ENCODE data around the gene LKAAEAR1. TPM values are rescaled to one million over a fixed set of nuclear protein-coding genes. Genes with fewer than 3 reads are reported as not detected.
"Not testable (repeated sequence)": the region's sequence is repeated elsewhere in the genome, so short reads cannot be mapped to it uniquely, and the experiment has no call there.

Gene LKAAEAR1
- total and polyA plus RNA-seq, 2 donors from 2014 or later, result 0.31 TPM; not detected in 1

DNA sequence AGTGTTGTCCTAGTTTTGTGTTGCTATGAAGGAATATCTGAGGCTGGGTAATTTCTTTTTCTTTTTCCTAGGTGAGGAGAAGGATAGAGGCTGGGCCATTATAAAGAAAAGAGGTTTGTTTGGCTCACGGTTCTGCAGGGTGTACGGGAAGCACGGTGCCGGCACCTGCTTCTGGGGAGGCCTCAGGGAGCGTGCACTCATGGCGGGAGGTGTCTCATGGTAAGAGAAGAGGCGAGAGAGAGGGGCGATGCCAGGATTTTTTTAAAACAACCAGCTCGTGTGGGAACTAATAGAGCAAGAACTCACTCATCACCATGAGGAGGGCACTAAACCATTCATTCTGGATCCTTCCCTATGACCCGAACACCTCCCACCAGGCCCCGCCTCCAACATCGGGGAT lies 37.4 kb upstream of the LKAAEAR1 start:
- FAIRE-seq (no peak), DNase-seq (peak in 1 of 5 donors; percentile 38)
- H3K9ac ChIP-seq (ENCODE audit: low read length in 3 of 3), result no peak overlapping the region
- peaks cover 0 to 6% (median 0%) of the 10 kb centered on the region in 3 donors for H3K4me1 ChIP-seq (ENCODE audit: control insufficient read depth in 2 of 3, insufficient read depth in 2 of 3, low read depth in 1 of 3, low read length in 3 of 3)
- no peak overlapping the region for H3K4me3 ChIP-seq (ENCODE audit: low read length in 3 of 3)
- H3K27me3 ChIP-seq (ENCODE audit: control insufficient read depth, insufficient read depth, low read length), result no peaks in the 10 kb centered on the region
- TF ChIP-seq, protein P1, sequence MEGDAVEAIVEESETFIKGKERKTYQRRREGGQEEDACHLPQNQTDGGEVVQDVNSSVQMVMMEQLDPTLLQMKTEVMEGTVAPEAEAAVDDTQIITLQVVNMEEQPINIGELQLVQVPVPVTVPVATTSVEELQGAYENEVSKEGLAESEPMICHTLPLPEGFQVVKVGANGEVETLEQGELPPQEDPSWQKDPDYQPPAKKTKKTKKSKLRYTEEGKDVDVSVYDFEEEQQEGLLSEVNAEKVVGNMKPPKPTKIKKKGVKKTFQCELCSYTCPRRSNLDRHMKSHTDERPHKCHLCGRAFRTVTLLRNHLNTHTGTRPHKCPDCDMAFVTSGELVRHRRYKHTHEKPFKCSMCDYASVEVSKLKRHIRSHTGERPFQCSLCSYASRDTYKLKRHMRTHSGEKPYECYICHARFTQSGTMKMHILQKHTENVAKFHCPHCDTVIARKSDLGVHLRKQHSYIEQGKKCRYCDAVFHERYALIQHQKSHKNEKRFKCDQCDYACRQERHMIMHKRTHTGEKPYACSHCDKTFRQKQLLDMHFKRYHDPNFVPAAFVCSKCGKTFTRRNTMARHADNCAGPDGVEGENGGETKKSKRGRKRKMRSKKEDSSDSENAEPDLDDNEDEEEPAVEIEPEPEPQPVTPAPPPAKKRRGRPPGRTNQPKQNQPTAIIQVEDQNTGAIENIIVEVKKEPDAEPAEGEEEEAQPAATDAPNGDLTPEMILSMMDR (IDR thresholded peaks at IDR 0.05; ENCODE audit: borderline replicate concordance, extremely low read depth, insufficient read depth), result no peak
- intact Hi-C loops (cut with DNase I), result no loop called here
- H3K36me3 ChIP-seq (ENCODE audit: control insufficient read depth in 2 of 3, insufficient read depth in 3 of 3, low read length in 3 of 3), result no peaks in the 10 kb centered on the region
- H3K27ac ChIP-seq (ENCODE audit: low read depth in 2 of 2, low read length in 2 of 2), result no peak overlapping the region
- no peaks in the 10 kb centered on the region for H3K9me3 ChIP-seq (ENCODE audit: control insufficient read depth in 2 of 3, insufficient read depth in 1 of 3, low read length in 3 of 3)

DNA sequence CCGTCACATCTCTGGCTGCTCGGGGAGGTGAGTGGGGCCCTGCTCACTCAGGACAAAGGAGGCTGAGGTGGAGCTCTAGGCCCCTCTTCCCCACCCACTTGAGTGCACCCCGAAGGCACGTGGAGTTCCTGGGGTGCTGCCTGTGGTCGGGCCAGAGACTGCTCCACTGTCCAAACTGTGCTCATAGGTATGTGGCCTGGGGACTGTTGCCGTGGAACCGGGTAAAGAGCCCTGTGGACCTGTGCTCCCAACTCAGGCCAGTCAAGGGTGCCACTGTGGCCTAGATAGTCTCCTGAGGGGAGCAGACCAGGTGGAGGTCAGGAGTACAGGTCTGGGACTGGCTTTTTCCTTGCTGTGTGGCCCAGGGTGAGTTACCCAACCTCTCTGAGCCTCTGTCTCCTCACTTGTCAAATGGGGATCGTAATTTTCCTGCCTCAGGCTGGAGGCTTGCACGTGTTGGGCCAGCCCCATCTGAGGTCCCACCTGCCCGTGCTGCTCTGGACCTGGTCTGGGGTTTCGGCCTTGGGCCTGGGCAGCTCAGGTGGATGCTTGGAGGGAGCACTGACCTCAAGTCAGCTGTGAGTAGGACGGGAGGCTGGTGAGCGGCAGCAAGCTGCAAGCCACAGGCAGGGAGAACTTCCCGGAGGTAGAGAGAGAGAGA lies 35.6 kb upstream of the LKAAEAR1 start:
- TF ChIP-seq, protein P1 (IDR thresholded peaks at IDR 0.05; ENCODE audit: borderline replicate concordance, extremely low read depth, insufficient read depth), result no peak
- FAIRE-seq (no peak), DNase-seq (peak in 1 of 5 donors; percentile 59)
- H3K36me3 ChIP-seq (ENCODE audit: control insufficient read depth in 2 of 3, insufficient read depth in 3 of 3, low read length in 3 of 3), result no peaks in the 10 kb centered on the region
- H3K9me3 ChIP-seq (ENCODE audit: control insufficient read depth in 2 of 3, insufficient read depth in 1 of 3, low read length in 3 of 3), result no peaks in the 10 kb centered on the region
- peaks cover 0 to 6% (median 0%) of the 10 kb centered on the region in 3 donors for H3K4me1 ChIP-seq (ENCODE audit: control insufficient read depth in 2 of 3, insufficient read depth in 2 of 3, low read depth in 1 of 3, low read length in 3 of 3)
- H3K9ac ChIP-seq (ENCODE audit: low read length in 3 of 3), result no peak overlapping the region
- intact Hi-C loops (cut with DNase I), result no loop called here
- H3K27me3 ChIP-seq (ENCODE audit: control insufficient read depth, insufficient read depth, low read length), result no peaks in the 10 kb centered on the region
- no peak overlapping the region for H3K4me3 ChIP-seq (ENCODE audit: low read length in 3 of 3)
- H3K27ac ChIP-seq (ENCODE audit: low read depth in 2 of 2, low read length in 2 of 2), result no peak overlapping the region

DNA sequence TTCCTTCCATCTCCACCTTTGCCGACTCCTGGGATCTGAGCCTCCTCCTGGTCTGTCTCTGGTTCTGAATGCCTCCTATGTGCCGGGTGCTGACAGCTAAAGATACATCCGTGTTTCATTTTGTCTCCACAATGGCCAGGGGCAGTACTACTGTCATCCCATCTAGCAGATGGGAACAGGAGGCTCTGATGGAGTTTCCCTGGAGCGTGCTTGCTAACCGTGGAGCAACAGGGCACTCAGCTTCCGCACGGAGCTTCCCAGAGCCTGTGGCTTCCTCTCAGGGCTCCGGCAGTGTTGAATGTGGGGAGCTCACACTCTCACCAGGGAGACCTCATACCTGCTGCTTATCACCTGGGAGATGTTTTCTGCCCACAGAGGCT lies 35.1 kb upstream of the LKAAEAR1 start:
- Histone ChIP-seq H3K4me3 (ENCODE audit: low read length in 3 of 3) (no peak overlapping the region), H3K27me3 (ENCODE audit: control insufficient read depth, insufficient read depth, low read length) (no peaks in the 10 kb centered on the region), H3K27ac (ENCODE audit: low read depth in 2 of 2, low read length in 2 of 2) (no peak overlapping the region), H3K4me1 (ENCODE audit: control insufficient read depth in 2 of 3, insufficient read depth in 2 of 3, low read depth in 1 of 3, low read length in 3 of 3) (peaks cover 0 to 6% (median 0%) of the 10 kb centered on the region in 3 donors), H3K9ac (ENCODE audit: low read length in 3 of 3) (no peak overlapping the region), H3K9me3 (ENCODE audit: control insufficient read depth in 2 of 3, insufficient read depth in 1 of 3, low read length in 3 of 3) (no peaks in the 10 kb centered on the region), H3K36me3 (ENCODE audit: control insufficient read depth in 2 of 3, insufficient read depth in 3 of 3, low read length in 3 of 3) (no peaks in the 10 kb centered on the region)
- DNase-seq, result no peak
- TF ChIP-seq, protein P1 (IDR thresholded peaks at IDR 0.05; ENCODE audit: borderline replicate concordance, extremely low read depth, insufficient read depth), result no peak
- intact Hi-C loops (cut with DNase I), result no loop called here
- no peak for FAIRE-seq

DNA sequence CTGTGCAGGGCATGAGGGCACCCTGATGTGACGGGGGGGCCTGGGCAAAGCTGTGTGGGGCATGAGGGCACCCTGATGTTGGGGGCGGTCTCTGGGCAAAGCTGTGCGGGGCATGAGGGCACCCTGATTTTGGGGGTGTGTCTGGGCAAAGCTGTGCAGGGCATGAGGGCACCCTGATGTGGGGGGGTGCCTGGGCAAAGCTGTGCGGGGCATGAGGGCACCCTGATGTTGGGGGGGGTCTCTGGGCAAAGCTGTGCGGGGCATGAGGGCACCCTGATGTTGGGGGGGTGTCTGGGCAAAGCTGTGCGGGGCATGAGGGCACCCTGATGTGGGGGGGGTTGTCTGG lies 33.2 kb upstream of the LKAAEAR1 start:
- H3K9ac ChIP-seq (ENCODE audit: low read length in 3 of 3); H3K27me3 ChIP-seq (ENCODE audit: control insufficient read depth, insufficient read depth, low read length); H3K4me3 ChIP-seq (ENCODE audit: low read length in 3 of 3); intact Hi-C loops (cut with DNase I); H3K27ac ChIP-seq (ENCODE audit: low read depth in 2 of 2, low read length in 2 of 2); H3K4me1 ChIP-seq (ENCODE audit: control insufficient read depth in 2 of 3, insufficient read depth in 2 of 3, low read depth in 1 of 3, low read length in 3 of 3); FAIRE-seq; H3K36me3 ChIP-seq (ENCODE audit: control insufficient read depth in 2 of 3, insufficient read depth in 3 of 3, low read length in 3 of 3); H3K9me3 ChIP-seq (ENCODE audit: control insufficient read depth in 2 of 3, insufficient read depth in 1 of 3, low read length in 3 of 3); DNase-seq: not testable (repeated sequence)
